NCI-H146 treated with DMSO at 0.1 percent for 48 hours (cell line): Measurements from ENCODE around the gene GRIK3.
"Not testable (repeated sequence)": the region's sequence is repeated elsewhere in the genome, so short reads cannot be mapped to it uniquely, and the experiment has no call there.

Source experiments
- DNase-seq: peaks from one replicate; lab custom pipeline; 2025; ENCODE audit not compliant: unreplicated experiment; lab: John Stamatoyannopoulos, UW

GRIK3 gene

GRCh38 chr1:36771240-36771639 is 263.1 kb downstream of the GRIK3 start:
- no peak for DNase-seq

- DNase-seq: no peak
Observed at GRCh38 chr1:36769886-36770830, 264.2 kb downstream of the GRIK3 start.

GRCh38 chr1:36768486-36769178 is 265.7 kb downstream of the GRIK3 start:
- DNase-seq: no peak

- not testable (repeated sequence) for DNase-seq
Observed at GRCh38 chr1:36767429-36767828, 266.9 kb downstream of the GRIK3 start.

- DNase-seq: peak; percentile 9
Observed at GRCh38 chr1:36766481-36766880, 267.8 kb downstream of the GRIK3 start.

- no peak for DNase-seq
Observed at GRCh38 chr1:36765785-36766300, 268.5 kb downstream of the GRIK3 start.

- no peak for DNase-seq
Observed at GRCh38 chr1:36764798-36765197, 269.5 kb downstream of the GRIK3 start.

GRCh38 chr1:36763771-36764170 is 270.5 kb downstream of the GRIK3 start:
- DNase-seq: no peak

GRCh38 chr1:36762174-36762573 is 272.1 kb downstream of the GRIK3 start:
- DNase-seq: no peak

GRCh38 chr1:36761113-36761512 is 273.2 kb downstream of the GRIK3 start:
- no peak for DNase-seq

- no peak for DNase-seq
Observed at GRCh38 chr1:36760081-36760480, 274.2 kb downstream of the GRIK3 start.

GRCh38 chr1:36759355-36759754 is 275.0 kb downstream of the GRIK3 start:
- no peak for DNase-seq

- DNase-seq: no peak
Observed at GRCh38 chr1:36755303-36756230, 278.7 kb downstream of the GRIK3 start.

- DNase-seq: no peak
Observed at GRCh38 chr1:36754366-36754765, 279.9 kb downstream of the GRIK3 start.

GRCh38 chr1:36753451-36753850 is 280.9 kb downstream of the GRIK3 start:
- no peak for DNase-seq

GRCh38 chr1:36752891-36753361 is 281.4 kb downstream of the GRIK3 start:
- no peak for DNase-seq

GRCh38 chr1:36752431-36752830 is 281.9 kb downstream of the GRIK3 start:
- DNase-seq: no peak

GRCh38 chr1:36751525-36751924 is 282.8 kb downstream of the GRIK3 start:
- no peak for DNase-seq

- DNase-seq: no peak
Observed at GRCh38 chr1:36748466-36748865, 285.8 kb downstream of the GRIK3 start.
